ENCODE data around the gene MMP13.

GRCh38 chr11:102957953-102958352, 2.4 kb upstream of the MMP13 start:
- TF ChIP-seq POLR2AphosphoS5 (IDR thresholded peaks at IDR 0.05) (no peak), POLR2A (IDR thresholded peaks at IDR 0.05; ENCODE audit: low read depth) (no peak), EP300 (IDR thresholded peaks at IDR 0.05) (no peak)
- TF ChIP-seq, protein P1, sequence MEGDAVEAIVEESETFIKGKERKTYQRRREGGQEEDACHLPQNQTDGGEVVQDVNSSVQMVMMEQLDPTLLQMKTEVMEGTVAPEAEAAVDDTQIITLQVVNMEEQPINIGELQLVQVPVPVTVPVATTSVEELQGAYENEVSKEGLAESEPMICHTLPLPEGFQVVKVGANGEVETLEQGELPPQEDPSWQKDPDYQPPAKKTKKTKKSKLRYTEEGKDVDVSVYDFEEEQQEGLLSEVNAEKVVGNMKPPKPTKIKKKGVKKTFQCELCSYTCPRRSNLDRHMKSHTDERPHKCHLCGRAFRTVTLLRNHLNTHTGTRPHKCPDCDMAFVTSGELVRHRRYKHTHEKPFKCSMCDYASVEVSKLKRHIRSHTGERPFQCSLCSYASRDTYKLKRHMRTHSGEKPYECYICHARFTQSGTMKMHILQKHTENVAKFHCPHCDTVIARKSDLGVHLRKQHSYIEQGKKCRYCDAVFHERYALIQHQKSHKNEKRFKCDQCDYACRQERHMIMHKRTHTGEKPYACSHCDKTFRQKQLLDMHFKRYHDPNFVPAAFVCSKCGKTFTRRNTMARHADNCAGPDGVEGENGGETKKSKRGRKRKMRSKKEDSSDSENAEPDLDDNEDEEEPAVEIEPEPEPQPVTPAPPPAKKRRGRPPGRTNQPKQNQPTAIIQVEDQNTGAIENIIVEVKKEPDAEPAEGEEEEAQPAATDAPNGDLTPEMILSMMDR (IDR thresholded peaks at IDR 0.05): no peak

All from esophagus muscularis mucosa (tissue), 4 donors.